Parathyroid adenoma (tissue), 2 donors: ENCODE data around the gene ARMC12.

Experiments used
- H2AFZ ChIP-seq: fragments of 300-600 bp; sonication (generic); one replicate; pipeline ENCODE4 v1.7.0; 2017; ENCODE audit warnings: antibody characterized with exemption, mild to moderate bottlenecking
- H3K27ac ChIP-seq: fragments of 300-600 bp; sonication (generic); one replicate; pipeline ENCODE4 v1.7.0; 2017
- H3K27me3 ChIP-seq: fragments of 300-600 bp; sonication (generic); one replicate; pipeline ENCODE4 v1.7.0; 2017; ENCODE audit warnings: low read length; ENCODE audit not compliant: control insufficient read depth, insufficient read depth
- H3K36me3 ChIP-seq: fragments of 300-600 bp; sonication (generic); one replicate; pipeline ENCODE4 v1.7.0; 2017; ENCODE audit warnings: low read length; ENCODE audit not compliant: control insufficient read depth, insufficient read depth
- H3K4me1 ChIP-seq: fragments of 300-600 bp; sonication (generic); one replicate; pipeline ENCODE4 v1.7.0; 2017; ENCODE audit warnings: control low read depth
- H3K4me2 ChIP-seq: fragments of 300-600 bp; sonication (generic); one replicate; pipeline ENCODE4 v1.7.0; 2017; ENCODE audit warnings: low read length
- H3K4me3 ChIP-seq: fragments of 300-600 bp; sonication (generic); one replicate; pipeline ENCODE4 v1.7.0; 2017; ENCODE audit warnings: low read depth, low read length
- H3K79me2 ChIP-seq: fragments of 300-600 bp; sonication (generic); one replicate; pipeline ENCODE4 v1.7.0; 2017; ENCODE audit warnings: control low read depth
- H3K9ac ChIP-seq: fragments of 300-600 bp; sonication (generic); one replicate; pipeline ENCODE4 v1.7.0; 2017; ENCODE audit warnings: mild to moderate bottlenecking
- H3K9me3 ChIP-seq: fragments of 300-600 bp; sonication (generic); one replicate; pipeline ENCODE4 v1.7.0; 2017; ENCODE audit warnings: low read length; ENCODE audit not compliant: control insufficient read depth
- CTCF ChIP-seq: fragments of 300-600 bp; sonication (generic); IDR thresholded peaks from one replicate; pipeline ENCODE4 v1.7.0; 2017; ENCODE audit warnings: antibody characterized with exemption, mild to moderate bottlenecking
- donor health status: primary hyperparathyroidism.

Gene ARMC12

GRCh38 chr6:35739645-35740524, 3.1 kb downstream of the ARMC12 start:
- no peak for TF ChIP-seq CTCF
- no peaks in the 10 kb centered on the region for H3K27me3 ChIP-seq
- no peak overlapping the region for H3K27ac ChIP-seq
- H3K4me3 ChIP-seq, result no peak overlapping the region
- H3K4me1 ChIP-seq, result no peaks in the 10 kb centered on the region
- H3K79me2 ChIP-seq, result no peaks in the 10 kb centered on the region
- H3K9me3 ChIP-seq, result no peaks in the 10 kb centered on the region
- no peak overlapping the region for H3K4me2 ChIP-seq
- no peak overlapping the region for H3K9ac ChIP-seq
- no peaks in the 10 kb centered on the region for H3K36me3 ChIP-seq
- H2AFZ ChIP-seq, result no peak overlapping the region

GRCh38 chr6:35742842-35743241, 6.0 kb downstream of the ARMC12 start:
- no peaks in the 10 kb centered on the region for H3K27me3 ChIP-seq
- no peak overlapping the region for H3K9ac ChIP-seq
- H3K9me3 ChIP-seq, result no peaks in the 10 kb centered on the region
- no peaks in the 10 kb centered on the region for H3K36me3 ChIP-seq
- H3K4me2 ChIP-seq, result no peak overlapping the region
- no peak for TF ChIP-seq CTCF
- H3K27ac ChIP-seq, result no peak overlapping the region
- no peaks in the 10 kb centered on the region for H3K79me2 ChIP-seq
- H3K4me1 ChIP-seq, result no peaks in the 10 kb centered on the region
- H3K4me3 ChIP-seq, result no peak overlapping the region
- H2AFZ ChIP-seq, result no peak overlapping the region

- Histone ChIP-seq H3K9me3 (no peaks in the 10 kb centered on the region), H3K9ac (no peak overlapping the region), H3K4me2 (no peak overlapping the region), H3K79me2 (no peaks in the 10 kb centered on the region), H3K27ac (no peak overlapping the region), H3K4me1 (no peaks in the 10 kb centered on the region), H3K4me3 (no peak overlapping the region), H2AFZ (no peak overlapping the region), H3K27me3 (no peaks in the 10 kb centered on the region), H3K36me3 (no peaks in the 10 kb centered on the region)
- no peak for TF ChIP-seq CTCF
These were observed 8.7 kb downstream of the ARMC12 start for GRCh38 chr6:35745509-35745908.

GRCh38 chr6:35746516-35746915, 9.7 kb downstream of the ARMC12 start:
- no peak overlapping the region for H2AFZ ChIP-seq
- H3K4me1 ChIP-seq, result no peaks in the 10 kb centered on the region
- H3K27ac ChIP-seq, result no peak overlapping the region
- no peaks in the 10 kb centered on the region for H3K9me3 ChIP-seq
- TF ChIP-seq CTCF, result no peak
- H3K36me3 ChIP-seq, result no peaks in the 10 kb centered on the region
- no peaks in the 10 kb centered on the region for H3K27me3 ChIP-seq
- no peaks in the 10 kb centered on the region for H3K79me2 ChIP-seq
- H3K9ac ChIP-seq, result no peak overlapping the region
- no peak overlapping the region for H3K4me3 ChIP-seq
- no peak overlapping the region for H3K4me2 ChIP-seq

- no peaks in the 10 kb centered on the region for H3K27me3 ChIP-seq
- H3K4me1 ChIP-seq, result no peaks in the 10 kb centered on the region
- H3K36me3 ChIP-seq, result no peaks in the 10 kb centered on the region
- H2AFZ ChIP-seq, result no peak overlapping the region
- H3K9me3 ChIP-seq, result no peaks in the 10 kb centered on the region
- no peak overlapping the region for H3K9ac ChIP-seq
- H3K4me3 ChIP-seq, result no peak overlapping the region
- no peak for TF ChIP-seq CTCF
- no peak overlapping the region for H3K4me2 ChIP-seq
- no peaks in the 10 kb centered on the region for H3K79me2 ChIP-seq
- no peak overlapping the region for H3K27ac ChIP-seq
These were observed 11.0 kb downstream of the ARMC12 start for GRCh38 chr6:35747877-35748276.
